Loucy (cell line): ENCODE results near the gene PRRC2A.

Experiments used
- CTCF ChIP-seq: fragments of 200-600 bp; sonication (generic); conservative IDR thresholded peaks from 2 replicates; pipeline ENCODE4 v1.5.1; 2014; ENCODE audit warnings: mild to moderate bottlenecking, antibody characterized with exemption, low read length
- EZH2phosphoT487 ChIP-seq: fragments of 200-600 bp; IDR thresholded peaks from 2 replicates; pipeline ENCODE4 v1.6.1; 2018; ENCODE audit warnings: antibody characterized with exemption, mild to moderate bottlenecking, moderate library complexity, borderline replicate concordance

GRCh38 chr6:31586008-31586407 is 34.5 kb upstream of the PRRC2A start, which contains the start of gene LST1:
- TF ChIP-seq CTCF (no peak), EZH2phosphoT487 (no peak)
